Transverse colon (tissue), 4 donors: ENCODE results near the gene ELAVL2. TPM values are rescaled to one million over a fixed set of nuclear protein-coding genes. Genes with fewer than 3 reads are reported as not detected.

Experiments
- DNase-seq: peaks from one replicate; pipeline ENCODE4 v3.0.0-alpha.2; 2019
- H3K27ac ChIP-seq, 4 donors: fragments of 200-600 bp; sonication (generic); 2 replicates each; pipeline ENCODE4 v1.5.1; 2016 to 2018; ENCODE audit warnings: inconsistent platforms in 4 of 4
- H3K27me3 ChIP-seq: fragments of 200-600 bp; sonication (generic); 2 replicates; pipeline ENCODE4 v1.5.1; 2017; ENCODE audit warnings: inconsistent platforms
- H3K36me3 ChIP-seq, 4 donors: fragments of 200-600 bp; sonication (generic); 2 replicates each; pipeline ENCODE4 v1.5.1; 2017 to 2019; ENCODE audit warnings: inconsistent platforms in 4 of 4
- H3K4me1 ChIP-seq, 4 donors: fragments of 200-600 bp; sonication (generic); 2 replicates each; pipeline ENCODE4 v1.5.1; 2017 to 2020; ENCODE audit warnings: inconsistent platforms in 4 of 4
- H3K4me3 ChIP-seq, 4 donors: fragments of 200-600 bp; sonication (generic); 1 replicate in 1 of 4; 2 replicates in 3 of 4; pipeline versions ENCODE4 v1.5.1 to v1.6.1; 2017 to 2019; ENCODE audit warnings: inconsistent platforms in 4 of 4
- H3K9me3 ChIP-seq, 2 donors: fragments of 200-600 bp; sonication (generic); 2 replicates each; pipeline ENCODE4 v1.5.1; 2017 to 2019; ENCODE audit warnings: inconsistent platforms in 2 of 2
- EP300 ChIP-seq: sonication (generic); formaldehyde crosslinking; IDR thresholded peaks from one replicate; pipeline ENCODE4 v1.6.1; 2017; ENCODE audit warnings: antibody characterized with exemption, low read depth
- POLR2A ChIP-seq: fragments of 450-650 bp; IDR thresholded peaks from one replicate; pipeline ENCODE4 v1.6.1; 2016; ENCODE audit warnings: antibody characterized with exemption, mild to moderate bottlenecking, moderate library complexity
- POLR2AphosphoS5 ChIP-seq, 3 donors: sonication (generic); formaldehyde crosslinking; IDR thresholded peaks; one replicate each; pipeline ENCODE4 v1.6.1; 2016; ENCODE audit warnings: antibody characterized with exemption in 3 of 3
- WGBS, 2 donors: methylation state at CpG; one replicate each; pipeline ENCODE4 v1.1.5; 2018; ENCODE audit warnings: low coverage in 1 of 2; 5-methylcytosine and 5-hydroxymethylcytosine counted together
- in situ Hi-C, 4 donors: fragments of 200-750 bp; cut with MboI; loops; one replicate each; pipeline versions ENCODE4 v1.15.0 to v1.15.1; 2017; ENCODE audit warnings: low sequenced_read_pairs in 3 of 4, low pct_ligation_motif_present in 1 of 4, low pct_unique_long_range_greater_than_20kb in 1 of 4
- intact Hi-C: fragments of 100-400 bp; cut with DNase I; formaldehyde crosslinking; loops from one replicate; pipeline ENCODE4 v1.15.1; 2023; ENCODE audit warnings: low total_unique reads
- total RNA-seq, 4 donors: library from RNA; depleted of rRNA; stranded (reverse); fragments of >200 nt; gene quantifications; one replicate each; pipeline ENCODE4 v1.1.0, GENCODE V29; 2016
- TF ChIP-seq, protein P1 (sequence below), 5 experiments: fragments of 200-600 bp in 3 of 5; fragments of 450-650 bp in 2 of 5; sonication (generic) in 3 of 5; IDR thresholded peaks; 1 replicate in 2 of 5; 2 replicates in 3 of 5; pipeline ENCODE4 v1.5.1; 2016 to 2017; ENCODE audit warnings: antibody characterized with exemption in 5 of 5, inconsistent platforms in 3 of 5, mild to moderate bottlenecking in 2 of 5, moderate library complexity in 1 of 5

ELAVL2 gene
- total RNA-seq, 4 donors from 2014 or later: 0.41 to 2.2 (median 0.60) TPM; not detected in 1

DNA sequence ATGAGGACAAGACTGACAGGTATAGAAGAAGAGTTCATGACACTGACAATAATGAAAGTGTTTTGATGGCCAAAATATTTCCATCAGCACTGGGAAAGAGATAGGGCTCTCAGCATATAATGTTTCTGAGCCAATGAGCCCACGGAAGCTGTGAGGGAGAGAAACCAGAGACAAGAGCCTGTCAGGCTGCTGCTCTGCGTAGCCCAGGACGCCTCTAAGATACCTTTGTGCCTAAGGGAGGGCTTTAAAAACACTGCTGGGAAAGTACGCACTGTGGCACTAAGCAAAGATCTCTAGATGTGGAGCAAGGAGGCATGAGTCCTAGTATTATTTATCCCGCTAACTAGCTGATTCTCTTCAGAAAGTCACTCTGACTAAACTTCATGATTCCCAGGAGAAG lies 11.0 kb upstream of the ELAVL2 start:
- Histone ChIP-seq H3K27ac (no peak overlapping the region), H3K36me3 (no peaks in the 10 kb centered on the region), H3K4me1 (no peaks in the 10 kb centered on the region), H3K4me3 (no peak overlapping the region), H3K27me3 (peaks cover 21% of the 10 kb centered on the region), H3K9me3 (no peaks in the 10 kb centered on the region)
- in situ Hi-C loops (no loop called here), intact Hi-C loops (no loop called here)
- TF ChIP-seq EP300 (no peak), POLR2AphosphoS5 (IDR thresholded peaks at IDR 0.05) (no peak), POLR2A (no peak)
- TF ChIP-seq, protein P1, sequence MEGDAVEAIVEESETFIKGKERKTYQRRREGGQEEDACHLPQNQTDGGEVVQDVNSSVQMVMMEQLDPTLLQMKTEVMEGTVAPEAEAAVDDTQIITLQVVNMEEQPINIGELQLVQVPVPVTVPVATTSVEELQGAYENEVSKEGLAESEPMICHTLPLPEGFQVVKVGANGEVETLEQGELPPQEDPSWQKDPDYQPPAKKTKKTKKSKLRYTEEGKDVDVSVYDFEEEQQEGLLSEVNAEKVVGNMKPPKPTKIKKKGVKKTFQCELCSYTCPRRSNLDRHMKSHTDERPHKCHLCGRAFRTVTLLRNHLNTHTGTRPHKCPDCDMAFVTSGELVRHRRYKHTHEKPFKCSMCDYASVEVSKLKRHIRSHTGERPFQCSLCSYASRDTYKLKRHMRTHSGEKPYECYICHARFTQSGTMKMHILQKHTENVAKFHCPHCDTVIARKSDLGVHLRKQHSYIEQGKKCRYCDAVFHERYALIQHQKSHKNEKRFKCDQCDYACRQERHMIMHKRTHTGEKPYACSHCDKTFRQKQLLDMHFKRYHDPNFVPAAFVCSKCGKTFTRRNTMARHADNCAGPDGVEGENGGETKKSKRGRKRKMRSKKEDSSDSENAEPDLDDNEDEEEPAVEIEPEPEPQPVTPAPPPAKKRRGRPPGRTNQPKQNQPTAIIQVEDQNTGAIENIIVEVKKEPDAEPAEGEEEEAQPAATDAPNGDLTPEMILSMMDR (IDR thresholded peaks at IDR 0.05): no peak
- WGBS, 2 donors: 63 to 64% methylated on average over 5 of the region's 5 CpGs
- DNase-seq: no peak

DNA sequence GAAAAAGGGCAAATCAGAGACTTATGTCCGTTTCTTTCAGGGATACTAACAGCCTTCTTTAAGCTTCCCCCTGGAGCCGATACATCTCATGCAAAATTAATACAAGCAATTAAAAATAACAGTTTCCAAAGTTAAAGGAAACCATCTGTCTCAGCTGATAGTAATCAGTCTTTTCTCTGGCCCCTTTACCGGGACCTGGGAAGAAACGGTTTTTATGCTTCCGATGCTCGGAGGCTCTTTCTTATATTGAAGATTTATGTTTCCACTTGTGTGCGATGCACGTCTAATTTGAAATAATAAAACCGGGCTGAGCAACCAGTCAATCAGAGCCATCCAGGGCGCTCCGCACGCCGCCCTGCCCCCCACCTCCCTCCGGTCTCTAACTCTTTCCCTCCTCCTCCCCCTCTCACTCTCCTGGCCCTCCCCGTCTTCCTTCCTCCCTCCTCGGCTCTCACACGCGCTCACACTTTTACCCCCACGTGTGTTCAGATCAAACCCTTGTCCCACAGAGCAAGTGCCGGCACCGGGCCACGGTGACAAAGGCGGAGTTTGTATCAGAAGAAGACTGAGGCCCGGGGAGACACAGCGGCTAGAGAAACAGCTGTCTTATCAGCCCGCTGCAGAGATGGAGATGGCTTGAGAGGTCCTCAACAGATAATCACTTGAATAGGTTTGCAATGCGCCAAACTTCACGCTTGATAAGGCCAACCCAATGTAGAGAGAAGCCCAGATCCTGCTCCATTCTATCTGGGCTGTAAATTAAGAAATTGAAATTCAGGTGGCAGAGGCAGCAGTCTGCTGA lies 5.1 kb upstream of the ELAVL2 start:
- Histone ChIP-seq H3K4me3 (no peak overlapping the region), H3K36me3 (no peaks in the 10 kb centered on the region), H3K27me3 (peaks cover 79% of the 10 kb centered on the region), H3K27ac (no peak overlapping the region), H3K4me1 (peaks cover 0 to 5% (median 0%) of the 10 kb centered on the region in 4 donors), H3K9me3 (no peaks in the 10 kb centered on the region)
- in situ Hi-C loops: no loop called here
- intact Hi-C loops: no loop called here
- DNase-seq: no peak
- TF ChIP-seq, protein P1 (IDR thresholded peaks at IDR 0.05): no peak
- TF ChIP-seq POLR2AphosphoS5 (IDR thresholded peaks at IDR 0.05): no peak
- no peak for TF ChIP-seq POLR2A
- no peak for TF ChIP-seq EP300
- WGBS, 2 donors: 7 to 12% methylated on average over 24 to 28 of the region's 28 CpGs

DNA sequence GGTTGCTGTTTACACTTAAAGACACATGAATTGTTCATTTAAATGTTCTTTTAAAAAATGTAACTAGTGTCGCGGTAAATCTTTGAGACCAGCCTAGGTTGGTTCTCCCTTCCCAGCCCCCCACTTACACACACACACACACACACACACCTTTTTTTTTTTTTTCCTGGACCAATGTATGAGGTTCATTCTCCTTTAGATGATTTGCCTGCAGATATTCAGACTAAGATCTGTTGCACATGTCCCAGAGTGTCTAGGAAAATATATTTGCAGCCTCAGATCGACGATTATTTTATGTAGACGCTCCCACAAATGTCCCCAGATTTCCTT lies 4.4 kb upstream of the ELAVL2 start:
- intact Hi-C loops: no loop called here
- Histone ChIP-seq H3K36me3 (no peaks in the 10 kb centered on the region), H3K9me3 (no peaks in the 10 kb centered on the region), H3K4me1 (peaks cover 0 to 9% (median 1%) of the 10 kb centered on the region in 4 donors), H3K27ac (no peak overlapping the region), H3K4me3 (no peak overlapping the region), H3K27me3 (peaks cover 86% of the 10 kb centered on the region)
- in situ Hi-C loops: no loop called here
- WGBS, 2 donors: 19 to 32% methylated on average over 3 to 5 of the region's 5 CpGs
- no peak for DNase-seq
- TF ChIP-seq EP300: no peak

DNA sequence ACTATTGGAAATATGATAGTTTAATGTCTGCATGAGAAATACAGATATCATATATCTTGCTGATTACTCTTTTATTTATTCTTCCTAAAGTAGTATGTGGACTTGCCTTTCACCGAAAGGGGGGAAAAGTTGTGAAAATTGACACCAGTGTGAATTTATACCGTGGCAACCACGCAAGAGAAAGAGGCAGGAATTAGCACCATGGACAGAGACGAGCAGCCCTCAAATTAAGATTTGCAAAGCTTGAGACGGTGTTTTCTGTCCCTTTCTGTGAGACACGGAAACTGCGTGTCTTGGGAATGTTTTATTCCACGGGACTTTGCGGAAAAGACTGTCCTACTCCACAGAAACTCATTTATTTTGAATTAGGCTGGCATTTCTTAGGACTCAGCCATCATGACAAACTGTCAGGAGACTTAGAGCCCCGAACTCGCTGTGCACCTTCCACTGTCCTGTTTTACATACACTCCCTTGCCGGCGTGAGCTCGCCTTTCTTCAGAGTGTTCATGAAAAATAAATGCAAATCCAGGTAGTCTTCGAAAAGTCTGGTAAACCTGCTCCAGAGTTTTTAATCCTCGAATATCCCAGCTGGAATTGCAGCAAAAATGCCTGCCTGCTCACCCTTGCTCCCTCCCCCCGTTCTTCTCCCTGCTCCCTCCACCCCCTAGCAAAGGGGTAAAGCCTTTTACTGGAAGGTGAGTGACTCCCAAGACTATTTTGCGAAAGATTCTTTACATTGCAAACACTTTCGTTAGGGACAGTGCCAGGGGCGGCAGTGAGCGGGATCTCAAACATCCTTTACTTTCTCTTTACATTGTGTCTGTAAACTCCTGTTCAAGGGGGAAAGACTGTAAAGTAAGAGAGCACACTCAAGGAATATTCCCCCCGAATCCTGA lies 3.8 kb upstream of the ELAVL2 start:
- no peak for DNase-seq
- H3K9me3 ChIP-seq: no peaks in the 10 kb centered on the region
- no peaks in the 10 kb centered on the region for H3K36me3 ChIP-seq
- in situ Hi-C loops (no loop called here), intact Hi-C loops (no loop called here)
- H3K27ac ChIP-seq: no peak overlapping the region
- H3K4me1 ChIP-seq: peaks cover 0 to 15% (median 7%) of the 10 kb centered on the region in 4 donors
- 8% methylated on average over 17 to 22 of the region's 22 CpGs for WGBS, 2 donors
- H3K27me3 ChIP-seq: peaks cover 92% of the 10 kb centered on the region
- H3K4me3 ChIP-seq: no peak overlapping the region
- TF ChIP-seq POLR2A: no peak
- TF ChIP-seq, protein P1 (IDR thresholded peaks at IDR 0.05): no peak
- TF ChIP-seq EP300: no peak
- no peak for TF ChIP-seq POLR2AphosphoS5 (IDR thresholded peaks at IDR 0.05)
